Natural killer cell (primary cell): ENCODE results near the gene SLC35A4. TPM values are rescaled to one million over a fixed set of nuclear protein-coding genes. Genes with fewer than 3 reads are reported as not detected.
"Not testable (repeated sequence)": the region's sequence is repeated elsewhere in the genome, so short reads cannot be mapped to it uniquely, and the experiment has no call there.

Experiments
- ATAC-seq, 3 donors: fragments of 150-1000 bp in 2 of 3; fragments of 200-7000 bp in 1 of 3; cut with Tn5 transposase; 1 replicate in 1 of 3; 2 replicates in 2 of 3; pipeline ENCODE4 v1.10.0; 2021; ENCODE audit warnings: mild to moderate bottlenecking in 2 of 3, moderate library complexity in 2 of 3
- DNase-seq, 2 donors: peaks; one replicate each; pipeline versions ENCODE4 v3.0.0 to v3.0.0-alpha.2; 2013 to 2021; ENCODE audit warnings: mixed read lengths in 1 of 2
- H3K27ac ChIP-seq: one replicate; pipeline ENCODE4 v1.5.1; 2013; ENCODE audit warnings: mild to moderate bottlenecking, low read length
- H3K27me3 ChIP-seq: one replicate; pipeline ENCODE4 v1.6.1; 2013; ENCODE audit warnings: low read length; ENCODE audit not compliant: control insufficient read depth, insufficient read depth
- H3K36me3 ChIP-seq: one replicate; pipeline ENCODE4 v1.6.1; 2013; ENCODE audit warnings: low read length; ENCODE audit not compliant: control insufficient read depth, insufficient read depth
- H3K4me1 ChIP-seq: one replicate; pipeline ENCODE4 v1.6.1; 2013; ENCODE audit warnings: low read length; ENCODE audit not compliant: control insufficient read depth, insufficient read depth
- H3K4me3 ChIP-seq: one replicate; pipeline ENCODE4 v1.5.1; 2013; ENCODE audit warnings: low read length
- H3K9me3 ChIP-seq: one replicate; pipeline ENCODE4 v1.6.1; 2013; ENCODE audit warnings: low read length; ENCODE audit not compliant: control insufficient read depth, insufficient read depth
- H3K27ac Mint-ChIP-seq, 2 donors: one replicate each; pipeline ENCODE4 v1.8.0; 2022; ENCODE audit warnings: mild to moderate bottlenecking in 2 of 2, mixed read lengths in 2 of 2, moderate library complexity in 1 of 2
- H3K27me3 Mint-ChIP-seq, 2 donors: one replicate each; pipeline ENCODE4 v1.8.0; 2022; ENCODE audit warnings: low read depth in 2 of 2, mixed read lengths in 2 of 2
- H3K36me3 Mint-ChIP-seq: one replicate; pipeline ENCODE4 v1.8.0; 2022; ENCODE audit warnings: mixed read lengths
- H3K4me1 Mint-ChIP-seq, 2 donors: one replicate each; pipeline ENCODE4 v1.8.0; 2022; ENCODE audit warnings: mixed read lengths in 2 of 2
- H3K4me3 Mint-ChIP-seq: one replicate; pipeline ENCODE4 v1.8.0; 2022; ENCODE audit warnings: mild to moderate bottlenecking, moderate library complexity, mixed read lengths
- H3K9me3 Mint-ChIP-seq, 2 donors: one replicate each; pipeline ENCODE4 v1.8.0; 2022; ENCODE audit warnings: mixed read lengths in 2 of 2
- WGBS: methylation state at CpG from one replicate; pipeline ENCODE4 v1.1.7; 2013; ENCODE audit warnings: missing lambda C conversion rate; ENCODE audit not compliant: insufficient coverage; 5-methylcytosine and 5-hydroxymethylcytosine counted together
- intact Hi-C: fragments of 100-400 bp; cut with micrococcal nuclease; formaldehyde crosslinking; loops from one replicate; pipeline ENCODE4 v1.14.2; 2022
- total RNA-seq, 4 donors: library from RNA; stranded (reverse); fragments of 120-200 nt in 1 of 4; gene quantifications; one replicate each; pipeline versions ENCODE4 v1.2.3 to v1.2.4, GENCODE V29; 2013 to 2022
- TF ChIP-seq, protein P1 (sequence below): fragments of 200-600 bp; IDR thresholded peaks from one replicate; pipeline ENCODE4 v1.8.0; 2022; ENCODE audit warnings: antibody characterized with exemption

SLC35A4 gene
- total RNA-seq, 3 donors from 2014 or later (not counting 1 experiment from before 2014, with no cell fraction given) = 63.1 to 76.1 (median 72.3) TPM

GRCh38 chr5:140602147-140602546 is 37.5 kb downstream of the SLC35A4 start:
- Histone ChIP-seq H3K27me3 (no peaks in the 10 kb centered on the region), H3K27ac (no peak overlapping the region), H3K9me3 (no peaks in the 10 kb centered on the region), H3K4me1 (no peaks in the 10 kb centered on the region), H3K36me3 (no peaks in the 10 kb centered on the region), H3K4me3 (no peak overlapping the region)
- H3K27me3 Mint-ChIP-seq = peaks cover 0 to 2% of the 10 kb centered on the region in 2 donors
- H3K36me3 Mint-ChIP-seq = no peaks in the 10 kb centered on the region
- TF ChIP-seq, protein P1, sequence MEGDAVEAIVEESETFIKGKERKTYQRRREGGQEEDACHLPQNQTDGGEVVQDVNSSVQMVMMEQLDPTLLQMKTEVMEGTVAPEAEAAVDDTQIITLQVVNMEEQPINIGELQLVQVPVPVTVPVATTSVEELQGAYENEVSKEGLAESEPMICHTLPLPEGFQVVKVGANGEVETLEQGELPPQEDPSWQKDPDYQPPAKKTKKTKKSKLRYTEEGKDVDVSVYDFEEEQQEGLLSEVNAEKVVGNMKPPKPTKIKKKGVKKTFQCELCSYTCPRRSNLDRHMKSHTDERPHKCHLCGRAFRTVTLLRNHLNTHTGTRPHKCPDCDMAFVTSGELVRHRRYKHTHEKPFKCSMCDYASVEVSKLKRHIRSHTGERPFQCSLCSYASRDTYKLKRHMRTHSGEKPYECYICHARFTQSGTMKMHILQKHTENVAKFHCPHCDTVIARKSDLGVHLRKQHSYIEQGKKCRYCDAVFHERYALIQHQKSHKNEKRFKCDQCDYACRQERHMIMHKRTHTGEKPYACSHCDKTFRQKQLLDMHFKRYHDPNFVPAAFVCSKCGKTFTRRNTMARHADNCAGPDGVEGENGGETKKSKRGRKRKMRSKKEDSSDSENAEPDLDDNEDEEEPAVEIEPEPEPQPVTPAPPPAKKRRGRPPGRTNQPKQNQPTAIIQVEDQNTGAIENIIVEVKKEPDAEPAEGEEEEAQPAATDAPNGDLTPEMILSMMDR = no peak
- no peak for DNase-seq
- no peak for ATAC-seq
- no peaks in the 10 kb centered on the region for H3K9me3 Mint-ChIP-seq
- H3K4me3 Mint-ChIP-seq = no peak overlapping the region
- WGBS = 87% methylated on average over 2 of the region's 4 CpGs
- no peak overlapping the region for H3K27ac Mint-ChIP-seq
- no peaks in the 10 kb centered on the region for H3K4me1 Mint-ChIP-seq
- intact Hi-C loops = no loop called here

GRCh38 chr5:140603446-140603698 is 38.7 kb downstream of the SLC35A4 start:
- DNase-seq, H3K9me3 Mint-ChIP-seq, H3K27me3 ChIP-seq, H3K27ac ChIP-seq, H3K4me1 ChIP-seq, H3K36me3 Mint-ChIP-seq, H3K4me3 ChIP-seq, H3K4me1 Mint-ChIP-seq, H3K27ac Mint-ChIP-seq, H3K4me3 Mint-ChIP-seq, H3K36me3 ChIP-seq, intact Hi-C loops, H3K27me3 Mint-ChIP-seq, ATAC-seq, H3K9me3 ChIP-seq: not testable (repeated sequence)
- WGBS = 100% methylated on average over 4 of the region's 4 CpGs

GRCh38 chr5:140603734-140604133 is 39.1 kb downstream of the SLC35A4 start:
- no peak for ATAC-seq
- no peaks in the 10 kb centered on the region for H3K36me3 ChIP-seq
- H3K4me3 Mint-ChIP-seq = no peak overlapping the region
- H3K9me3 Mint-ChIP-seq = no peaks in the 10 kb centered on the region
- H3K27ac Mint-ChIP-seq = no peak overlapping the region
- TF ChIP-seq, protein P1 = no peak
- no peak for DNase-seq
- H3K9me3 ChIP-seq = no peaks in the 10 kb centered on the region
- intact Hi-C loops = no loop called here
- 88% methylated on average over 1 of the region's 2 CpGs for WGBS
- no peak overlapping the region for H3K27ac ChIP-seq
- no peak overlapping the region for H3K4me3 ChIP-seq
- H3K27me3 Mint-ChIP-seq = peaks cover 0 to 2% of the 10 kb centered on the region in 2 donors
- H3K4me1 ChIP-seq = no peaks in the 10 kb centered on the region
- no peaks in the 10 kb centered on the region for H3K4me1 Mint-ChIP-seq
- no peaks in the 10 kb centered on the region for H3K36me3 Mint-ChIP-seq
- no peaks in the 10 kb centered on the region for H3K27me3 ChIP-seq

DNA sequence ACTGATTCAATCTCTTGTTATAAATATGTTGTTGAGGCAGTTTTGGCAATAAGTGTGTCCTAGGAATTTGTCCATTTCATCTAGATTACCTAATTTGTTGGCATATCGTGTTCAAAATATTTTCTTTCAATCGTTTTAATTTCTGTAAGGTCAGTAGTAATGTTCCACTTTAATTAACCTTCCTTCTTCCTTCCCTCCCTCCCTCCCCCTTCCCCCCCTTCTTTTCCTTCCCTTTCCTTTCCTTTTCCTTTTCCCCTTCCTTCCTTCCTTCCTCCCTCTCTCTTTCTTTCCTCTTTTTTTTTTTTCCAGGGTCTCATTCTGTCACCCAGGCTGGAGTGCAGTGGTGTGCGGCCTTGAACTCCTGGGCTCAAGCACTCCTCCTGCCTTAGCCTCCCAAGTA is 41.3 kb downstream of the SLC35A4 start:
- Histone ChIP-seq H3K36me3 (no peaks in the 10 kb centered on the region), H3K9me3 (no peaks in the 10 kb centered on the region), H3K4me3 (no peak overlapping the region), H3K27me3 (no peaks in the 10 kb centered on the region), H3K4me1 (peaks cover 5% of the 10 kb centered on the region), H3K27ac (no peak overlapping the region)
- Mint-ChIP-seq H3K36me3 (no peaks in the 10 kb centered on the region), H3K27ac (no peak overlapping the region), H3K4me1 (no peaks in the 10 kb centered on the region), H3K27me3 (peaks cover 0 to 5% of the 10 kb centered on the region in 2 donors), H3K9me3 (no peaks in the 10 kb centered on the region), H3K4me3 (no peak overlapping the region)
- TF ChIP-seq, protein P1 = no peak
- DNase-seq (no peak), ATAC-seq (no peak)
- intact Hi-C loops = no loop called here
- 95% methylated on average over 3 of the region's 3 CpGs for WGBS
